H9 (cell line): ENCODE measurements around the gene GPRC5D. TPM values are rescaled to one million over a fixed set of nuclear protein-coding genes. Genes with fewer than 3 reads are reported as not detected.

ENCODE experiments used
- DNase-seq: peaks from one replicate; pipeline ENCODE4 v3.0.0-alpha.2; 2017
- H2AFZ ChIP-seq: one replicate; pipeline ENCODE4 v1.6.1; 2013; ENCODE audit warnings: mild to moderate bottlenecking, low read length, control low read depth, moderate library complexity
- H2AK5ac ChIP-seq: 2 replicates; pipeline ENCODE4 v1.6.1; 2013; ENCODE audit warnings: low read length, control low read depth, mixed read lengths; ENCODE audit not compliant: insufficient read length
- H2BK120ac ChIP-seq: one replicate; pipeline ENCODE4 v1.6.1; 2013; ENCODE audit warnings: low read depth, mild to moderate bottlenecking, low read length, control low read depth, inconsistent platforms; ENCODE audit not compliant: poor library complexity, severe bottlenecking
- H2BK12ac ChIP-seq: 2 replicates; pipeline ENCODE4 v1.6.1; 2013; ENCODE audit warnings: low read length, control low read depth, mixed read lengths, low read depth; ENCODE audit not compliant: insufficient read length
- H2BK15ac ChIP-seq: 2 replicates; pipeline ENCODE4 v1.6.1; 2013; ENCODE audit warnings: low read depth, low read length, control low read depth
- H2BK20ac ChIP-seq: one replicate; pipeline ENCODE4 v1.6.1; 2013; ENCODE audit warnings: low read depth, mild to moderate bottlenecking, low read length, control low read depth, inconsistent platforms; ENCODE audit not compliant: poor library complexity, severe bottlenecking
- H2BK5ac ChIP-seq: 2 replicates; pipeline ENCODE4 v1.6.1; 2013; ENCODE audit warnings: low read length, control low read depth, mixed read lengths; ENCODE audit not compliant: insufficient read length
- H3K14ac ChIP-seq: 2 replicates; pipeline ENCODE4 v1.6.1; 2013; ENCODE audit warnings: low read length, control low read depth; ENCODE audit not compliant: insufficient read depth
- H3K18ac ChIP-seq: 2 replicates; pipeline ENCODE4 v1.6.1; 2013; ENCODE audit warnings: low read depth, mild to moderate bottlenecking, mixed read lengths, low read length, control low read depth; ENCODE audit not compliant: insufficient read length
- H3K23ac ChIP-seq: 2 replicates; pipeline ENCODE4 v1.6.1; 2013; ENCODE audit warnings: low read length, control low read depth, mixed read lengths, low read depth; ENCODE audit not compliant: insufficient read length
- H3K23me2 ChIP-seq: 2 replicates; pipeline ENCODE4 v1.6.1; 2013; ENCODE audit warnings: low read depth, mild to moderate bottlenecking, mixed read lengths, low read length, control low read depth; ENCODE audit not compliant: insufficient read length, poor library complexity, severe bottlenecking
- H3K27ac ChIP-seq: 2 replicates; pipeline ENCODE4 v1.5.1; 2013; ENCODE audit warnings: low read length, control low read depth, mixed read lengths, low read depth; ENCODE audit not compliant: insufficient read length
- H3K27me3 ChIP-seq: 2 replicates; pipeline ENCODE4 v1.6.1; 2013; ENCODE audit warnings: low read length, control low read depth, inconsistent platforms; ENCODE audit not compliant: insufficient read depth
- H3K4ac ChIP-seq: 2 replicates; pipeline ENCODE4 v1.6.1; 2013; ENCODE audit warnings: low read depth, mild to moderate bottlenecking, control low read depth, inconsistent platforms, low read length, moderate library complexity
- H3K4me1 ChIP-seq: 2 replicates; pipeline ENCODE4 v1.6.1; 2013; ENCODE audit warnings: low read length, control low read depth, inconsistent platforms; ENCODE audit not compliant: insufficient read depth
- H3K4me2 ChIP-seq: 2 replicates; pipeline ENCODE4 v1.6.1; 2013; ENCODE audit warnings: low read length, control low read depth, mixed read lengths; ENCODE audit not compliant: insufficient read length, insufficient read depth
- H3K56ac ChIP-seq: 2 replicates; pipeline ENCODE4 v1.6.1; 2013; ENCODE audit warnings: low read depth, mild to moderate bottlenecking, mixed read lengths, low read length, control low read depth; ENCODE audit not compliant: insufficient read length
- H3K79me1 ChIP-seq: 2 replicates; pipeline ENCODE4 v1.6.1; 2013; ENCODE audit warnings: low read depth, mild to moderate bottlenecking, moderate library complexity, low read length, control low read depth, inconsistent platforms; ENCODE audit not compliant: insufficient read depth, poor library complexity, severe bottlenecking
- H3K79me2 ChIP-seq: 2 replicates; pipeline ENCODE4 v1.6.1; 2013; ENCODE audit warnings: low read length, control low read depth, inconsistent platforms; ENCODE audit not compliant: insufficient read depth
- H3K9ac ChIP-seq: 2 replicates; pipeline ENCODE4 v1.6.1; 2013; ENCODE audit warnings: low read length, control low read depth, mixed read lengths; ENCODE audit not compliant: insufficient read length; ENCODE audit errors: extremely low read depth
- H3K9me3 ChIP-seq: one replicate; pipeline ENCODE4 v1.6.1; 2013; ENCODE audit warnings: low read depth, low read length, inconsistent platforms; ENCODE audit not compliant: control insufficient read depth
- H3T11ph ChIP-seq: one replicate; pipeline ENCODE4 v1.6.1; 2013; ENCODE audit warnings: mild to moderate bottlenecking, low read length, control low read depth, inconsistent platforms
- H4K20me1 ChIP-seq: one replicate; pipeline ENCODE4 v1.6.1; 2013; ENCODE audit not compliant: control insufficient read depth, insufficient read length, insufficient read depth
- H4K5ac ChIP-seq: 2 replicates; pipeline ENCODE4 v1.6.1; 2013; ENCODE audit warnings: low read depth, mild to moderate bottlenecking, mixed read lengths, low read length, control low read depth; ENCODE audit not compliant: insufficient read length
- H4K8ac ChIP-seq: replicated peaks from 2 replicates; pipeline ENCODE4 v1.6.1; 2013; ENCODE audit warnings: low read length, control low read depth, mixed read lengths, low read depth; ENCODE audit not compliant: insufficient read length
- H4K91ac ChIP-seq: 2 replicates; pipeline ENCODE4 v1.6.1; 2013; ENCODE audit warnings: low read depth, mild to moderate bottlenecking, moderate library complexity, mixed read lengths, low read length, control low read depth; ENCODE audit not compliant: insufficient read length
- H3K27ac Mint-ChIP-seq, 3 experiments: 2 replicates in 2 of 3; 3 replicates in 1 of 3; pipeline ENCODE4 v1.8.0; 2020 to 2021; ENCODE audit warnings: mixed read lengths in 3 of 3, mild to moderate bottlenecking in 1 of 3, moderate library complexity in 1 of 3
- H3K27me3 Mint-ChIP-seq: 2 replicates; pipeline ENCODE4 v1.8.0; 2021; ENCODE audit warnings: low read depth, mild to moderate bottlenecking, moderate library complexity, mixed read lengths
- H3K36me3 Mint-ChIP-seq, 3 experiments: 2 replicates in 2 of 3; 3 replicates in 1 of 3; pipeline ENCODE4 v1.8.0; 2020 to 2021; ENCODE audit warnings: low read depth in 3 of 3, mixed read lengths in 3 of 3; ENCODE audit not compliant: insufficient read depth in 1 of 3
- H3K4me1 Mint-ChIP-seq, 2 experiments: 2 replicates each; pipeline ENCODE4 v1.8.0; 2020; ENCODE audit warnings: mixed read lengths in 2 of 2
- H3K4me3 Mint-ChIP-seq, 2 experiments: 2 replicates in 1 of 2; 3 replicates in 1 of 2; pipeline ENCODE4 v1.8.0; 2020 to 2021; ENCODE audit warnings: mild to moderate bottlenecking in 2 of 2, mixed read lengths in 2 of 2, moderate library complexity in 1 of 2
- H3K9me3 Mint-ChIP-seq, 2 experiments: 2 replicates in 1 of 2; 3 replicates in 1 of 2; pipeline ENCODE4 v1.8.0; 2020; ENCODE audit warnings: mild to moderate bottlenecking in 2 of 2, mixed read lengths in 2 of 2, moderate library complexity in 1 of 2
- CTCF ChIP-seq: fragments of 200-600 bp; sonication (generic); conservative IDR thresholded peaks from 3 replicates; pipeline ENCODE4 v1.8.0; 2021; ENCODE audit warnings: antibody characterized with exemption, mild to moderate bottlenecking
- WGBS: extraction: QIAGEN DNeasy Blood & Tissue Kit; methylation state at CpG from one replicate; pipeline ENCODE4 v1.1.7; 2013; ENCODE audit warnings: missing lambda C conversion rate, low lambda C conversion rate, mixed read lengths; ENCODE audit not compliant: insufficient read length; ENCODE audit errors: extremely low coverage; 5-methylcytosine and 5-hydroxymethylcytosine counted together
- total RNA-seq: library from RNA; stranded (reverse); gene quantifications from 2 replicates; pipeline ENCODE4 v1.2.1, GENCODE V29; 2021

Gene GPRC5D
- total RNA-seq, 1 experiment from 2014 or later, result not detected

- no peak overlapping the region for H2BK20ac ChIP-seq
- H3K9me3 ChIP-seq, result no peaks in the 10 kb centered on the region
- no peaks in the 10 kb centered on the region for H3K23me2 ChIP-seq
- WGBS, result no CpG with 5 or more reads among the region's 10 CpGs
- no peak overlapping the region for H2AK5ac ChIP-seq
- no peak overlapping the region for H3K4ac ChIP-seq
- H3K79me2 ChIP-seq, result no peaks in the 10 kb centered on the region
- no peak overlapping the region; a peak in 1 of 7 replicates for H3K27ac Mint-ChIP-seq
- no peak overlapping the region for H2BK12ac ChIP-seq
- H3K56ac ChIP-seq, result no peak overlapping the region
- H3K4me1 ChIP-seq, result no peaks in the 10 kb centered on the region
- H2BK15ac ChIP-seq, result no peak overlapping the region
- no peak overlapping the region; the same call in 1 of the 2 replicates for H3K14ac ChIP-seq
- no peak overlapping the region for H3K27ac ChIP-seq
- no peak for DNase-seq
- H3K36me3 Mint-ChIP-seq, result no peaks in the 10 kb centered on the region
- H4K20me1 ChIP-seq, result no peaks in the 10 kb centered on the region
- H3K79me1 ChIP-seq, result no peaks in the 10 kb centered on the region
- H2AFZ ChIP-seq, result no peak overlapping the region
- no peak overlapping the region for H4K5ac ChIP-seq
- H3K4me1 Mint-ChIP-seq, result no peaks in the 10 kb centered on the region
- H3K9ac ChIP-seq, result no peak overlapping the region
- H2BK5ac ChIP-seq, result no peak overlapping the region
- no peak for TF ChIP-seq CTCF
- no peak overlapping the region for H3K4me3 Mint-ChIP-seq
- H4K91ac ChIP-seq, result no peak overlapping the region
- H3K4me2 ChIP-seq, result no peak overlapping the region
- H4K8ac ChIP-seq, result no peak overlapping the region
- H3K9me3 Mint-ChIP-seq, result no peaks in the 10 kb centered on the region
- H3K18ac ChIP-seq, result no peak overlapping the region
- peaks cover 2% of the 10 kb centered on the region; the same call in 1 of the 2 replicates for H3K27me3 Mint-ChIP-seq
- H3K23ac ChIP-seq, result no peak overlapping the region
- H3K27me3 ChIP-seq, result no peaks in the 10 kb centered on the region
- H3T11ph ChIP-seq, result no peak overlapping the region
- H2BK120ac ChIP-seq, result no peak overlapping the region
Measured at GRCh38 chr12:12941450-12942350, 10.3 kb downstream of the GPRC5D start.
